ENCODE results near the gene RIPK4. TPM values are rescaled to one million over a fixed set of nuclear protein-coding genes. Genes with fewer than 3 reads are reported as not detected.

The RIPK4 gene
- total and polyA plus RNA-seq, 2 of the 13 experiments (the other 11 are each of a cell fraction or from before 2014, with no cell fraction given) = 3.1 to 4.9 TPM

DNA sequence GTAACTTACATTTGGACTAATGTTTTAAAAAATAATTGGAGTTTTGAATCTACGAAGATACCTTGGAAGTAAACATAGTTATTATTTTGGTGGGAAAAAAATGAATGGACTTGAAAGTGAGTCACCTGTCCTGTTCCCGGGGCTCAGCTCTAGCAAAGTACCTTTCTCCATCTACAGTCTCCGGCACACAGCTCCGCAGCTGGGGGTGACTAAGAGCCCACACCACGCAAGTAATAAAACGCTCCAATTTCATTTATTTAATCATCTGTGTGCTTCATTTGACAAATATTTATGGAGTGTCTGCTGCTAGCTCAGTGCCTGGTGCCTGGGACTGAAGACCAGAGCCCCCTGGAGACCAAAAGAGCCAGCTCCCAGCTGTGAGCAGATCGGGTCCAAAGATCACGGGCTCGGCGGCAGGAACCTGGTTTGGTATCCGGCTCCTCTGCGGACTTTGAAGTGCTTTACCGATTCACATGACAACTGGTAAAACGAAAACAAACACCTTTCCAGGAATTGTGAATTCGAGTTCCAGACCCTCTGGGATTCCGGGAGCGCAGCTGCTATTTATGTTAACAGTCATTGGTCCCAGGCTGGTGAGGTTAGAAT is 1.7 kb upstream of the RIPK4 start (continued):
- TF ChIP-seq ZNF670 (CRISPR knock-in tag; IDR thresholded peaks at IDR 0.05; ENCODE audit: borderline replicate concordance) (0 out of 2 replicates have a peak, but pooled peaks have one; percentile 28), SPEN (CRISPR knock-in tag; IDR thresholded peaks at IDR 0.05; ENCODE audit: low read depth) (peak; percentile 78; the same call in 1 of the 2 replicates), ZKSCAN5 (CRISPR knock-in tag; IDR thresholded peaks at IDR 0.05) (no peak), NFYB (CRISPR knock-in tag; IDR thresholded peaks at IDR 0.05) (no peak), HDAC6 (IDR thresholded peaks at IDR 0.05; ENCODE audit: low read depth, low read length) (no peak), MAFK (conservative IDR thresholded peaks at IDR 0.05 in 1 of 2, IDR thresholded peaks at IDR 0.05 in 1 of 2; ENCODE audit: low read length in 2 of 2) (no peak), FLYWCH1 (CRISPR knock-in tag; IDR thresholded peaks at IDR 0.05) (no peak), RFX1 (IDR thresholded peaks at IDR 0.05) (peak; percentile 78), ZFX (CRISPR knock-in tag; IDR thresholded peaks at IDR 0.05; ENCODE audit: low read depth) (no peak), ZNF629 (CRISPR knock-in tag; conservative IDR thresholded peaks at IDR 0.05) (peak; percentile 47; the same call in 1 of the 2 replicates), ZNF317 (CRISPR knock-in tag; IDR thresholded peaks at IDR 0.05) (no peak), ZBTB39 (CRISPR knock-in tag; IDR thresholded peaks at IDR 0.05) (no peak), TP53 (CRISPR knock-in tag; conservative IDR thresholded peaks at IDR 0.05) (no peak), FOXJ3 (CRISPR knock-in tag; IDR thresholded peaks at IDR 0.05; ENCODE audit: borderline replicate concordance) (peak; percentile 88), ZSCAN22 (CRISPR knock-in tag; IDR thresholded peaks at IDR 0.05) (no peak), AFF4 (CRISPR knock-in tag; IDR thresholded peaks at IDR 0.05) (no peak), ZNF12 (CRISPR knock-in tag; IDR thresholded peaks at IDR 0.05) (no peak), PAF1 (CRISPR knock-in tag; IDR thresholded peaks at IDR 0.05) (no peak), ZNF775 (CRISPR knock-in tag; IDR thresholded peaks at IDR 0.05; ENCODE audit: borderline replicate concordance) (no peak), MIXL1 (CRISPR knock-in tag; IDR thresholded peaks at IDR 0.05) (no peak), CBX1 (IDR thresholded peaks at IDR 0.05; ENCODE audit: low read depth) (no peak), KDM1A (CRISPR knock-in tag; IDR thresholded peaks at IDR 0.05) (0 out of 2 replicates have a peak, but pooled peaks have one; percentile 24), ZNF605 (CRISPR knock-in tag; IDR thresholded peaks at IDR 0.05) (no peak), ZEB1 (IDR thresholded peaks at IDR 0.05; ENCODE audit: insufficient replicate concordance, low read depth) (peak; percentile 62), GTF2F1 (IDR thresholded peaks at IDR 0.05; ENCODE audit: low read length) (no peak), SRY (CRISPR knock-in tag; IDR thresholded peaks at IDR 0.05) (no peak), SOX5 (CRISPR knock-in tag; IDR thresholded peaks at IDR 0.05; ENCODE audit: borderline replicate concordance) (peak; percentile 80; the same call in 1 of the 2 replicates)
